BJ (cell line): ENCODE data around the gene DDR1. TPM values are rescaled to one million over a fixed set of nuclear protein-coding genes. Genes with fewer than 3 reads are reported as not detected.
"Not testable (repeated sequence)": the region's sequence is repeated elsewhere in the genome, so short reads cannot be mapped to it uniquely, and the experiment has no call there.

Source experiments
- CTCF ChIA-PET: fragments of 350-600 bp; formaldehyde crosslinking; extraction: SDS; loops from one replicate; lab custom pipeline; 2021; ENCODE audit warnings: antibody characterized with exemption, inconsistent platforms; lab: Yijun Ruan, JAX
- POLR2A ChIA-PET: fragments of 300-600 bp; sonication (Branson Sonifier 250); formaldehyde crosslinking; extraction: SDS; loops from one replicate; lab custom pipeline; 2021; ENCODE audit warnings: antibody characterized with exemption; lab: Charles Lee
- DNase-seq: peaks from one replicate; pipeline ENCODE4 v3.0.0-alpha.2; 2011; ENCODE audit warnings: low read depth
- H3K27me3 ChIP-seq: 2 replicates; pipeline ENCODE4 v1.6.0; 2011; ENCODE audit warnings: low read length; ENCODE audit not compliant: control insufficient read depth, insufficient read depth
- H3K36me3 ChIP-seq: 2 replicates; pipeline ENCODE4 v1.5.1; 2011; ENCODE audit warnings: low read length; ENCODE audit not compliant: control insufficient read depth, insufficient read depth
- H3K4me3 ChIP-seq: 2 replicates; pipeline ENCODE4 v1.5.1; 2011; ENCODE audit warnings: low read depth, mild to moderate bottlenecking, control low read depth, low read length
- polyA plus RNA-seq: library from polyadenylated mRNA; depleted of rRNA; stranded (reverse); fragments of >200 nt; gene quantifications from 2 replicates; pipeline ENCODE4 v1.2.3, GENCODE V29; 2011
- TF ChIP-seq, protein P1 (sequence below): IDR thresholded peaks from 2 replicates; pipeline ENCODE4 v1.5.1; 2011; ENCODE audit warnings: low read depth, mild to moderate bottlenecking, control low read depth, inconsistent platforms, low read length, moderate library complexity; ENCODE audit not compliant: insufficient read depth

The DDR1 gene
- polyA plus RNA-seq, 1 experiment, result 17.0 TPM

DNA sequence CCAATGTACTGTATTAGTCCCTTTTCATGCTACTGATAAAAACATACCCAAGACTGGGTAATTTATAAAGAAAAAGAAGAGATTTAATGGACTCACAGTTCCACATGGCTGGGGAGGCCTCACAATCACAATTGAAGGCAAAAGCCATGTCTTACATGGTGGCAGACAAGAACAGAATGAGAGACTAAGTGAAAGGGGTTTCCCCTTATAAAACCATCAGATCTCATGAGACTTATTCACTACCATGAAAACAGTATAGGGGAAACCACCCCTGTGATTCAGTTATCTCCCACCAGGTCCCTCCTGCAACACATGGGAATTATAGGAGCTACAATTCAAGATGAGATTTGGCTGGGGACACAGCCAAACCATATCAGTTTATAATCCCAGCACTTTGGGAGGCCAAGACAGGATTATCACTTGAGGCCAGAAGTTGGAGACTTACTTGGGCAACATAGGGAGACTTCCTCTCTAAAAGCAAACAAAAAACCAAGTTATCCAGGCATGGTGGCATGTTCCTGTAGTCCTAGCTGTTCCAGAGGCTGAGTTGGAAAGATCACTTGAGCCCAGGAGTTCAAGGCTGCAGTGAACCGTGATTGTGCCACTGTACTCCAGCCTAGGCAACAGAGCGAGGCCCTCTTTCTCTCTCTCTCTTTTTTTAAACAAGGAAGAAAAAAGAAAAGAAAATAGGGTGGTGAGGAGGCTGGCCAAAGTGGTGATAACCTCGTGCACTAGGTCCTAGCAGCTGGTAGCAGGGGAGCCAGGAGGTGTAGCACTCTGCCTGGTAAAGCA is 22.9 kb upstream of the DDR1 start:
- TF ChIP-seq, protein P1, sequence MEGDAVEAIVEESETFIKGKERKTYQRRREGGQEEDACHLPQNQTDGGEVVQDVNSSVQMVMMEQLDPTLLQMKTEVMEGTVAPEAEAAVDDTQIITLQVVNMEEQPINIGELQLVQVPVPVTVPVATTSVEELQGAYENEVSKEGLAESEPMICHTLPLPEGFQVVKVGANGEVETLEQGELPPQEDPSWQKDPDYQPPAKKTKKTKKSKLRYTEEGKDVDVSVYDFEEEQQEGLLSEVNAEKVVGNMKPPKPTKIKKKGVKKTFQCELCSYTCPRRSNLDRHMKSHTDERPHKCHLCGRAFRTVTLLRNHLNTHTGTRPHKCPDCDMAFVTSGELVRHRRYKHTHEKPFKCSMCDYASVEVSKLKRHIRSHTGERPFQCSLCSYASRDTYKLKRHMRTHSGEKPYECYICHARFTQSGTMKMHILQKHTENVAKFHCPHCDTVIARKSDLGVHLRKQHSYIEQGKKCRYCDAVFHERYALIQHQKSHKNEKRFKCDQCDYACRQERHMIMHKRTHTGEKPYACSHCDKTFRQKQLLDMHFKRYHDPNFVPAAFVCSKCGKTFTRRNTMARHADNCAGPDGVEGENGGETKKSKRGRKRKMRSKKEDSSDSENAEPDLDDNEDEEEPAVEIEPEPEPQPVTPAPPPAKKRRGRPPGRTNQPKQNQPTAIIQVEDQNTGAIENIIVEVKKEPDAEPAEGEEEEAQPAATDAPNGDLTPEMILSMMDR, result no peak
- no peak overlapping the region for H3K4me3 ChIP-seq
- ChIA-PET POLR2A (no interaction called here), CTCF (interaction anchor here (0.7 to 2.0 kb wide), 4 partner anchors 16 to 32 kb away, joined by 3 to 5 read pairs (median 3); no protein-coding TSS in a partner anchor)
- H3K27me3 ChIP-seq, result peaks cover 5% of the 10 kb centered on the region
- DNase-seq, result no peak
- H3K36me3 ChIP-seq, result no peaks in the 10 kb centered on the region

DNA sequence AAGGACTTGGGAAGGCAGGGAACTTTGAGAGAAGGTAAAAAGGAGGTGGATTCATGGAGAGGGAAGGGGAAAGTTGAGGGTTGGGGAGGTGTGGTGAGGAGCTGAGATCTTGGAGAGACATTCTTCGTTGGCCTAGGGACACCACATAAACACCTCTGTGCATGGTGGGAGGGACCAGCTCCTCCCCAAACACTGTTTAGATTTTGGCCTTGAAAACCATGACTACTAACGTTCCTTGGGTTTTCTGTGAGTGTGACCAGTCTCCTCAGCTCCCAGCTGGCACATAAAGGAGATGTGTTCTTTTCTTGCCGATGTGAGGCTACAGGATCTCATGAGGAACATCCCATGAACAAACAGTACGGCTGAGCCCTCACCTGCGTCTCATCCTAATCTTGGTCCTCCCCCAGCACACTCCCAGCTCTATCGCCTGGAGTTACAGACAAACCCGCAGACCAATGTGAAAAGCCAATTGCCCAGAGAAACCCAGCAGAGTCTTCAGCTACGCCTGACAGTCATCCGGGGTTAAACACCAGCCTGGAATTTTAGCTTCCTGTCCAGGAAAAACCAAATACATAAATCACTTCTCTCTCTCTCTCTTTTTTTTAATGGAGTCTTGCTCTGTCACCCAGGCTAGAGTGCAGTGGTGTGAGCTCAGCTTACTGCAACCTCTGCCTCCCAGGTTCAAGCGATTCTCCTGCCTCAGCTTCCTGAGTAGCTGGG is 22.0 kb upstream of the DDR1 start:
- H3K36me3 ChIP-seq, result no peaks in the 10 kb centered on the region
- 0 out of 2 replicates have a peak, but pooled peaks cover 2% of the 10 kb centered on the region for H3K27me3 ChIP-seq
- CTCF ChIA-PET, result interaction anchor here (0.7 to 2.0 kb wide), 4 partner anchors 15 to 33 kb away, joined by 3 to 5 read pairs (median 3); no protein-coding TSS in a partner anchor
- no peak for DNase-seq
- H3K4me3 ChIP-seq, result no peak overlapping the region
- TF ChIP-seq, protein P1, result no peak
- POLR2A ChIA-PET, result no interaction called here

GRCh38 chr6:30864325-30864724 is 20.0 kb upstream of the DDR1 start:
- POLR2A ChIA-PET, result no interaction called here

GRCh38 chr6:30869241-30869749 is 15.0 kb upstream of the DDR1 start:
- CTCF ChIA-PET, H3K27me3 ChIP-seq, H3K36me3 ChIP-seq, H3K4me3 ChIP-seq, DNase-seq, POLR2A ChIA-PET: not testable (repeated sequence)

More at GRCh38 chr6:30864325-30864724, 20.0 kb upstream of the DDR1 start:
- Histone ChIP-seq H3K4me3 (no peak overlapping the region), H3K27me3 (0 out of 2 replicates have a peak, but pooled peaks cover 2% of the 10 kb centered on the region), H3K36me3 (no peaks in the 10 kb centered on the region)
- no peak for DNase-seq
- CTCF ChIA-PET, result interaction anchor here (0.9 to 1.6 kb wide), 2 partner anchors 9 to 14 kb away, joined by 3 to 7 read pairs; no protein-coding TSS in a partner anchor
- TF ChIP-seq, protein P1, result no peak

DNA sequence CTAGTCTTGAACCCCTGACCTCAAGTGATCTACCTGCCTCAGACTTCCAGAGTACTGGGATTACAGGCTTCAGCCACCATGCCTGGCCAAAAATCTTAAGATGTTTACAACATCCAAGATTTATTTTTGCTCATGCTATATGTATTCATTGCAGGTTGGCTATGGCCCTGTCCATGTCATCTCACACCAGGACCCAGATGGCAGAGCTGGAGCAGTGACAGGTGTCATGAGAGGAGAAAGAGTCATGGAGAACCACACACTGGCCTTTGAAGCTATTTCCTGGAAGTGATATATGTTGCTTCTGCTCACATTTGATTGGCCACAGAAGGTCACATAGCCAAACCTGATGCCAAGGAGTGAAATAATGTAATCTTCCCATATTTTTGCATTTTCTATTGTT is 13.8 kb upstream of the DDR1 start:
- ChIA-PET CTCF (interaction anchor here (1.3 kb wide), 1 partner anchor 10 kb away, joined by 3 read pairs; no protein-coding TSS in a partner anchor), POLR2A (no interaction called here)
- DNase-seq, result no peak
- Histone ChIP-seq H3K4me3 (no peak overlapping the region), H3K36me3 (no peaks in the 10 kb centered on the region), H3K27me3 (no peaks in the 10 kb centered on the region)
- TF ChIP-seq, protein P1, result no peak
